Ascending aorta (tissue), 2 donors: ENCODE results near the gene ZNF581. TPM values are rescaled to one million over a fixed set of nuclear protein-coding genes. Genes with fewer than 3 reads are reported as not detected.

Source experiments
- DNase-seq, 2 donors: peaks; one replicate each; pipeline ENCODE4 v3.0.0-alpha.2; 2019; ENCODE audit warnings: low spot score in 2 of 2
- H3K27ac ChIP-seq, 2 donors: fragments of 200-600 bp; sonication (generic); one replicate each; pipeline ENCODE4 v1.5.1; 2016 to 2017; ENCODE audit warnings: mild to moderate bottlenecking in 1 of 2
- H3K27me3 ChIP-seq: fragments of 200-600 bp; sonication (generic); one replicate; pipeline ENCODE4 v1.5.1; 2017
- H3K36me3 ChIP-seq, 2 donors: fragments of 200-600 bp; sonication (generic); one replicate each; pipeline ENCODE4 v1.5.1; 2016
- H3K4me1 ChIP-seq, 2 donors: fragments of 200-600 bp; sonication (generic); one replicate each; pipeline ENCODE4 v1.5.1; 2016 to 2017; ENCODE audit warnings: mild to moderate bottlenecking in 1 of 2
- H3K4me3 ChIP-seq, 2 donors: fragments of 200-600 bp; sonication (generic); one replicate each; pipeline ENCODE4 v1.5.1; 2016 to 2017; ENCODE audit warnings: mild to moderate bottlenecking in 1 of 2
- H3K9me3 ChIP-seq, 2 donors: fragments of 200-600 bp; sonication (generic); one replicate each; pipeline ENCODE4 v1.5.1; 2016
- intact Hi-C: fragments of 100-400 bp; cut with DNase I; formaldehyde crosslinking; loops from one replicate; pipeline ENCODE4 v1.15.1; 2023
- total RNA-seq: library from RNA; depleted of rRNA; stranded (reverse); fragments of >200 nt; gene quantifications from one replicate; pipeline ENCODE4 v1.1.0, GENCODE V29; 2016
- TF ChIP-seq, protein P1 (sequence below), 3 experiments: fragments of 200-600 bp in 2 of 3; fragments of 450-650 bp in 1 of 3; sonication (generic) in 2 of 3; IDR thresholded peaks; one replicate each; pipeline ENCODE4 v1.5.1; 2016 to 2019; ENCODE audit warnings: antibody characterized with exemption in 3 of 3, mild to moderate bottlenecking in 1 of 3, moderate library complexity in 1 of 3

ZNF581 gene
- total RNA-seq, 1 donor from 2014 or later = 12.1 TPM

DNA sequence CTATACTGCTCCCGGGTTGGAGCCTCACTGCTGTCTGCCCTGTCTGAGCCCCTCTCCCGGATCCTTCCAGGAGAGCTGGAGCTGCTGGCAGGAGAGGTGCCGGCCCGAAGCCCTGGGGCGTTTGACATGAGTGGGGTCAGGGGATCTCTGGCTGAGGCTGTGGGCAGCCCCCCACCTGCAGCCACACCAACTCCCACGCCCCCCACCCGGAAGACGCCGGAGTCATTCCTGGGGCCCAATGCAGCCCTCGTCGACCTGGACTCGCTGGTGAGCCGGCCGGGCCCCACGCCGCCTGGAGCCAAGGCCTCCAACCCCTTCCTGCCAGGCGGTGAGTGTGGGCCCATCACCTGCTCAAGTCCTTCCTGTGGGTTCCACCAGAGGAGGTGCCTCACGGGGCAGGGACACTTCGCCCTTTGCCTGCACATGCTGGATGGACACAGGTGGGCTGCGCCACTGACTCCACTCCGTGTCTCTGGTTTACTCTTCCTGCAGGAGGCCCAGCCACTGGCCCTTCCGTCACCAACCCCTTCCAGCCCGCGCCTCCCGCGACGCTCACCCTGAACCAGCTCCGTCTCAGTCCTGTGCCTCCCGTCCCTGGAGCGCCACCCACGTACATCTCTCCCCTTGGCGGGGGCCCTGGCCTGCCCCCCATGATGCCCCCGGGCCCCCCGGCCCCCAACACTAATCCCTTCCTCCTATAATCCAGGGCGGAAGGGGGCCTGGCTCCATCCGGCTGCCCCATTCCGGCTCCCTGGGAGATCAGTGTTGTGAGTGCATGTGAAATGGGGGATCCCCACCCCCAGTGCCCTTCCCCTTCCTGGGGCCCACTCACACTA lies 51.4 kb downstream of the ZNF581 start:
- Histone ChIP-seq H3K27me3 (no peaks in the 10 kb centered on the region), H3K9me3 (no peaks in the 10 kb centered on the region), H3K27ac (no peak overlapping the region), H3K36me3 (peaks cover 68 to 81% of the 10 kb centered on the region in 2 donors), H3K4me3 (no peak overlapping the region), H3K4me1 (no peaks in the 10 kb centered on the region)
- DNase-seq = no peak
- TF ChIP-seq, protein P1, sequence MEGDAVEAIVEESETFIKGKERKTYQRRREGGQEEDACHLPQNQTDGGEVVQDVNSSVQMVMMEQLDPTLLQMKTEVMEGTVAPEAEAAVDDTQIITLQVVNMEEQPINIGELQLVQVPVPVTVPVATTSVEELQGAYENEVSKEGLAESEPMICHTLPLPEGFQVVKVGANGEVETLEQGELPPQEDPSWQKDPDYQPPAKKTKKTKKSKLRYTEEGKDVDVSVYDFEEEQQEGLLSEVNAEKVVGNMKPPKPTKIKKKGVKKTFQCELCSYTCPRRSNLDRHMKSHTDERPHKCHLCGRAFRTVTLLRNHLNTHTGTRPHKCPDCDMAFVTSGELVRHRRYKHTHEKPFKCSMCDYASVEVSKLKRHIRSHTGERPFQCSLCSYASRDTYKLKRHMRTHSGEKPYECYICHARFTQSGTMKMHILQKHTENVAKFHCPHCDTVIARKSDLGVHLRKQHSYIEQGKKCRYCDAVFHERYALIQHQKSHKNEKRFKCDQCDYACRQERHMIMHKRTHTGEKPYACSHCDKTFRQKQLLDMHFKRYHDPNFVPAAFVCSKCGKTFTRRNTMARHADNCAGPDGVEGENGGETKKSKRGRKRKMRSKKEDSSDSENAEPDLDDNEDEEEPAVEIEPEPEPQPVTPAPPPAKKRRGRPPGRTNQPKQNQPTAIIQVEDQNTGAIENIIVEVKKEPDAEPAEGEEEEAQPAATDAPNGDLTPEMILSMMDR (IDR thresholded peaks at IDR 0.05) = no peak
- intact Hi-C loops = no loop called here

Other genes with a start within 250 kb of the ZNF581 start
- gene UBE2S, start 235.9 kb upstream of the ZNF581 start, total RNA-seq = 82.6 TPM
- 0.85 TPM for gene SHISA7, start 200.3 kb upstream of the ZNF581 start, total RNA-seq
- gene ISOC2, start 182.0 kb upstream of the ZNF581 start, total RNA-seq = 96.7 TPM
- gene C19orf85, start 178.9 kb upstream of the ZNF581 start, total RNA-seq = not detected
- gene ZNF628, start 167.0 kb upstream of the ZNF581 start, total RNA-seq = 13.2 TPM
- gene NAT14, start 158.5 kb upstream of the ZNF581 start, total RNA-seq = 21.6 TPM
- gene SSC5D, start 155.2 kb upstream of the ZNF581 start, total RNA-seq = 22.4 TPM
- gene SBK2, start 106.5 kb upstream of the ZNF581 start, total RNA-seq = not detected
- not detected for gene SBK3, start 98.1 kb upstream of the ZNF581 start, total RNA-seq
- gene ZNF579, start 62.8 kb upstream of the ZNF581 start, total RNA-seq = 14.2 TPM
- 30.5 TPM for gene FIZ1, start 44.1 kb upstream of the ZNF581 start, total RNA-seq
- gene ZNF524, start 43.4 kb upstream of the ZNF581 start, total RNA-seq = 28.6 TPM
- gene ZNF865, start 38.0 kb upstream of the ZNF581 start, total RNA-seq = 22.0 TPM
- 14.7 TPM for gene ZNF784, start 19.1 kb upstream of the ZNF581 start, total RNA-seq
- 163 TPM for gene ZNF580, start 2.6 kb upstream of the ZNF581 start, total RNA-seq
- 27.6 TPM for gene CCDC106, start 4.6 kb downstream of the ZNF581 start, total RNA-seq
- gene U2AF2, start 11.4 kb downstream of the ZNF581 start, total RNA-seq = 221 TPM
- 122 TPM for gene EPN1, start 31.6 kb downstream of the ZNF581 start, total RNA-seq
- gene NLRP9, start 94.8 kb downstream of the ZNF581 start, total RNA-seq = not detected
- gene RFPL4A, start 115.4 kb downstream of the ZNF581 start, total RNA-seq = not detected
- not detected for gene RFPL4AL1, start 125.5 kb downstream of the ZNF581 start, total RNA-seq
- not detected for gene NLRP11, start 188.3 kb downstream of the ZNF581 start, total RNA-seq
- not detected for gene NLRP4, start 192.9 kb downstream of the ZNF581 start, total RNA-seq